NCI-H2227 treated with DMSO at 0.1 percent for 48 hours (cell line): ENCODE measurements around the gene XBP1.
"Not testable (repeated sequence)": the region's sequence is repeated elsewhere in the genome, so short reads cannot be mapped to it uniquely, and the experiment has no call there.

Experiments used
- DNase-seq: peaks from one replicate; lab custom pipeline; 2025; lab: John Stamatoyannopoulos, UW

Gene XBP1

DNA sequence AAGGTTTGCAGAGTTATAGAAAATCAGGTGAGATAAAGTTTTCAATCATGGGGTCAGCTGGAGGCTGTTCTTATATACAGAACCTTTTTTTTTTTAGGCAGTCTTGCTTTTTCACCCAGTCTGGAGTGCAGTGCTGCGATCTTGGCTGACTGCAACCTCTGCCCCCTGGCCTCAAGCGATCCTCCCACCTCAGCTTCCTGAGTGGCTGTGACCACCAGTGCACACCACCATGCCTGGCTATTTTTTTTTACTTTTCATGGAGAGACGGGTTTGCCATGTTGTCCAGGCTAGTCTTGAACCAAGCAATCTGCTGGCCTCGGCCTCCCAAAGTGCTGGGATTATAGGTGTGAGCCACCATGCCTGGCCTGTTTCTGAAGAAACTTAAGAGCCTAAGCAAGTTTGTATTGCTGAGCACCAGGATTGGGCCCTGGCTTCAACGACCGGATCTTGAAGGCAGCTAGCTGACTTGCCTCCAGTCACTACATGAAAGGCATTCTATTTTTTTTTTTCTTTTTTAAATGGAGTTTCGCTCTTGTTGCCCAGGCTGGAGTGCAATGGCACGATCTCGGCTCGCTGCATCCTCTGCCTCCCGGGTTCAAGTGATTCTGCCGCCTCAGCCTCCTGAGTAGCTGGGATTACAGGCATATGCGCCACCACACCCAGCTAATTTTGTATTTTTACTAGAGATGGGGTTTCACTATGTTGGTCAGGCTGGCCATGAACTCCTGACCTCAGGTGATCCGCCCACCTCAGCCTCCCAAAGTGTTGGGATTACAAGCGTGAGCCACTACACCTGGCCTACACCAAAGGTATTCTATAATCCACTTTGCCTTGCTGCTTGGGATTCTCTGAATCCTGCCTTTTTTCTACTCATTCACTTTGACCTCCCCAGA, 7.6 kb downstream of the XBP1 start:
- DNase-seq: no peak

DNA sequence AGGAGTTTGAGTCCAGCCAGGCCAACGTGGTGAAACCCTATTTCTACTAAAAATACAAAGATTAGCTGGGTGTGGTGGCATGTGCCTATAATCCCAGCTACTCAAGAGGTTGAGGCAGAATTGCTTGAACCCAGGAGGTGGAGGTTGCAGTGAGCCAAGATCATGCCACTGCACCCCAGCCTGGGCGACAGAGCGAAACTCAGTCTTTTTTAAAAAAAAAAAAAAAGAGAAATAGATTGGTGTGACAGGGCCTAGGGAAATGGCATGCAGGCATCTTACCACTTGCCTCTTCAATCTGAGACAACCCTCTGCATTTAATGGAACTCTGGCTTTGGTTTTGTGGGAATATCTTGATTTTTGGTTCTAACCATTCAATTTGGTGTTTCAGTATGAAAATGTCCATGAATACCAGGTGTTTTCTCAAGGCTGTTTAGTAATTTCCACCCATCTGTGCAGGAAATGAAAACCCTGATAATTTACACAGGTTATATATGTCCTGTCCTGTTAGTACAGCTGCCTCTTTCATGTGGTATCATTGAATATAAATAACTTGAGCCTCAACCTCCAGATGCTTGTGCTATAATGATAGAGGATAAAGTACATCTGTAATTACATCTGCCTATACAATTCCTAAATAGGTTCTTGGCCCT, 8.4 kb downstream of the XBP1 start:
- peak; percentile 28 for DNase-seq

DNA sequence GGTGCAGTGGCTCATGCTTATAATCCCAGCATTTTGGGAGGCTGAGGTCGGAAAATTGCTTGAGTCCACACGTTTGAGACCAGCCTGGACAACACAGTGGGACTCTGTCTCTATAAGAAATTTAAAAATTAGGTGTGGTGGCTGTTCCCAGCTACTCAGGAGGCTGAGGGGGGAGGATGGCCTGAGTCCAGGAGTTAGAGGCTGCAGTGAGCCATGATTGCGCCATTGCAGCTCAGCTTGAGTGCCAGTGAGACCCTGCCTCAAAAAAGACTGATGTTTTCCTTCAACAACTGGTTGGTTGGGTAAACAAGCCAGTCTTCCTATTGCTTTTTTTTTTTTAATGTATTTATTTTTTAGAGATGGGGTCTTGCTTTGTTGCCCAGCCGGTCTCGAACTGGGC, 9.2 kb downstream of the XBP1 start:
- DNase-seq: no peak

DNA sequence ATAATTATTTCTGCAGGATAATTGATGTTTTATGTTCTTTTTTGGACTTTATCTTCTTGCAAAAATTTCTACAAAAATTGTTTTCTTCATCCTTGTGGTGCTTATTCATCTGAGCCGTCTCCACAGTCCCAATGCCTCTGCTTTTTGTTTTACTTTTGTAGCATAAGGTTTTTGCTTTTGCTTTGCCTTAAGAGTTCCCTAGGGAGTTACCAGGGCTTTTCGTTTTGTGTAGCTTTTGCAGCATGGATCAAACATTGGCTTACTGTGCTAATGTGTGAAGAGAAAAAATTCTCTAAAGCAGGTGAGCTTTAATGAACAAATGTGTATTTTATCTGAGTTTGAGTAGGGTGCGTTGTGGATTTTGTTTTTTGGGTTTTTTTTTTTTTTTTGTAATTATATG, 11.8 kb downstream of the XBP1 start:
- DNase-seq: no peak

- DNase-seq: no peak
Measured at GRCh38 chr22:28783786-28784671, 16.3 kb downstream of the XBP1 start.

DNA sequence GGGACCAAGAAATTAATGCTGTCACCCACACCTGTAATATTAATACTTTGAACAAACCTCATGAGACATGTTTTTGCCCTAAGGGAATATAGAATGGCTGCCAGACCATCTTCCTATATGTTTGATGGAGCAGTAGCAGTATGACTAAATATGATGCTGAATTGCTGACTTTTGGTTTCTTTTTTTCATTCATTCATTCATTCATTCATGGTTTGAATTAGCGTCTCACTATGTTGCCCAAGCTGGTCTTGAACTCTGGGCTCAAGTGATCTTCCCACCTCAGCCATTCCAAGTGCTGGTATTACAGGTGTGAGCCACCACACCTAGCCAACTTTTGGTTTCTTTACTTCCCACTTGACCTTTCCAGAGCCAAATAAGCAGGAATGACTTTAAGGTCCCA, 20.1 kb downstream of the XBP1 start:
- DNase-seq: no peak

DNA sequence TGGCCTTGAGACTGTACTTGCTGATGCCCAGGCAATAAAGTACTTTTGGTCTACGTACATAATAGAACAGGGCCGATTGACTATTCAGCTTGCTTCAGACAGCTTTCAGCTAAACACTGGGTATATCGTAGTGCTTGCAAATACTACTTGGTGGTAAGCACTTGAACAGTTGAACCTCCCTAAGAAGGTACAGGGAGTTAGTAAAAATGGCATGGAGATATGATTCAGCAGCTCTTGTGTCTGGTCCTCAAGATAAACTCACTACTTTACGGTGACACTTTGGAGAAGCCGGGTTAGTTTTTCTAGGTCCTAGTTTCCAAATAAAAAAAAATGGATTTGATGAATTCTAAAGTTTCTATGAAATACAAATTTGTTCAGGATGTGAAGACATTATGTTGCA, 20.5 kb downstream of the XBP1 start:
- DNase-seq: no peak

DNA sequence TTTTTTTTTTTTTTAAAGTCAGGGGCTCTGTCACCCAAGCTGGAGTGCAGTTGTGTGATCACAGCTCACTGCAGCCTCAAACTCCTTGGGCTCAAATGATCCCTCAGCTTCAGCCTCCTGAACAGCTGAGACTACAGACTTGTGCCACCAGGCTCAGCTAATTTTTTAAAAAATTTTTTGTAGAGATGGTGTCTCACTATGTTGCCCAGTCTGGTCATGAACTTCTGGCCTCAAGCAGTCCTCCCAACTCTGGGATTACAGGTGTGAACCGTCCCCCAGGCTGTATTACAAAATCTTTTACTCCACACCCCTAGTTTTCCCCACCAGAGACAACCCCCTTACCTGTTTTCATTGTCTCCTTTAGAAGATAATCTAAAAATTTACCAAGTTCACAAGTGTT, 26.0 kb downstream of the XBP1 start:
- DNase-seq: no peak

GRCh38 chr22:28773461-28773867, 26.9 kb downstream of the XBP1 start:
- DNase-seq: no peak

- peak; percentile 84 for DNase-seq
Measured at GRCh38 chr22:28772633-28773460, 27.5 kb downstream of the XBP1 start, which contains the start of gene CCDC117. Gene CCDC117 (plus strand): TSS chr22:28772695. CDS start chr22:28772850, 155 bp downstream.

- DNase-seq: no peak
Measured at GRCh38 chr22:28771195-28771791, 29.1 kb downstream of the XBP1 start.

GRCh38 chr22:28769394-28770085, 30.8 kb downstream of the XBP1 start:
- DNase-seq: no peak

GRCh38 chr22:28768701-28769393, 31.5 kb downstream of the XBP1 start:
- DNase-seq: no peak

GRCh38 chr22:28766628-28767027, 33.7 kb downstream of the XBP1 start:
- DNase-seq: no peak

DNA sequence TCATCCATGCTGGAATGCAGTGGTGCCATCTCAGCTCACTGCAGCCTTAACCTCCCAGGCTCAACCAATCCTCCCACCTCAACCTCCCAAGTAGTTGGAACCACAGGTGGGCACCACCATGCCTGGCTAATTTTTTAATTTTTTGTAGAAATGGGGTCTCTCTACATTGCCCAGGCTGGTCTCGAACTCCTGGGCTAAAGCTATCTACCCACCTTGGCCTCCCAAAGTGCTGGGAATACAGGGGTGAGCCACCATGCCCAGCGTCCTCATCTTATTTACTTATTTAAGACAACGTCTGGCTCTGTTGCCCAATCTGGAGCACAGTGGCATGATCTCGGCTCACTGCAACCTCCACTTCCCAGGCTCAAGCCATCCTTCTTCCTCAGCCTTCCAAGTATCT, 38.4 kb downstream of the XBP1 start:
- DNase-seq: not testable (repeated sequence)

DNA sequence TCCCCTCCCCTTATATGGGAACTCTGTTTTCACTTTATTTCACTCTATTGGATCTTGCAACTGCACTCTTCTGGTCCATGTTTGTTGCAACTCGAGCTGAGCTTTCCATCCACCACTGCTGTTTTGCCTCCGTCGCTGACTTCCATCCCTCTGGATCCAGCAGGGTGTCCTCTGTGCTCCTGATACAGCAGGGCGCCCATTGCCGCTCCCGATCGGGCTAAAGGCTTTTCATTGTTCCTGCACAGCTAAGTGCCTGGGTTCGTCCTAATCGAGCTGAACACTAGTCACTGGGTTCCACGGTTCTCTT, 39.0 kb downstream of the XBP1 start:
- no peak for DNase-seq

DNA sequence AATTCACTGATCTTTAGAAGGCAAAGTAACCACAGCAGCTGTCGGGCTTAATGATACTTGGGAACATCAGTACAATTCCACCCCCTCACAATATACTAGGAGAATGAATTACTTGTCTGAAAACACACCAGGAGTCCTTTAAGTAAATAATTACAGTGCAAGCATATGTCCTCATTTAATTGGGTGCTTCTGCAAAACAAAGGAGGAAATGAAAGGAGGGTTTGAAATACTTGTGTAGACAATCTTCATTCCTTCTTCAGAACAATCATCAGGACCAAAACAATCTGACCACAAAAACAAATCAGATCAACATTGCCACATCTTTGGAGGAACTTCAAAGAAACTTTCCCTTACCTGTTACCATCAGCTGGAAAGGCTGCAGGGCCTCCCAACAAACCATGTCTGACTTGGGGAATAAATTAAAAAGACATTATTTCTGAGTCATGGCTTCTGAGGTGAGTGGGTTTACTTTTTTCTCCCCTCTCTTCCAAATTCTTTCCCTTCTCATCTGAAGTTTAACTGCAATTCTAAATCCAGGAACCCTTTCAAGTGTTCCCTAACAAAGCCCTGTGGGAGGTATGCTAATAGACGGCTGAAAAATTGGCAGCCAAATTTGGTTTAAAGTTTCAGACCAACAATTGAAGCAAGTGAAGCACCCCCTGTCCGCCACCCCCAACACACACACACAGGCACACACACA, 40.4 kb downstream of the XBP1 start:
- DNase-seq: no peak

DNA sequence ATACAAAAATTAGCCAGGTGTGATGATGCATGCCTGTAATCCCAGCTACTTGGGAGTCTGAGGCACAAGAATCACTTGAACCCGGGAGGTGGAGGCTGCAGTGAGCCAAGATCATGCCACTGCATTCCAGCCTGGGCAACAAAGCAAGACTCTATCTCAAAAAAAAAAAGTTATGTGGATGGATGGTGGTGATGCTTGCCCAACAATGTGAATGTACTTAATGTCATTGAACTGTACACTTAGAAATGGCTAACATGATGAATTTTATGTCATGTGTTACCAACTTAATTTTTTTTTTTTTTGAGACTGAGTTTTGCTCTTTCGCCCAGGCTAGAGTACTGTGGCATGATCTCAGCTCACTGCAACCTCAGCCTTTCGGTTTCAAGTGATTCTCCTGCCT, 45.9 kb downstream of the XBP1 start:
- not testable (repeated sequence) for DNase-seq

DNA sequence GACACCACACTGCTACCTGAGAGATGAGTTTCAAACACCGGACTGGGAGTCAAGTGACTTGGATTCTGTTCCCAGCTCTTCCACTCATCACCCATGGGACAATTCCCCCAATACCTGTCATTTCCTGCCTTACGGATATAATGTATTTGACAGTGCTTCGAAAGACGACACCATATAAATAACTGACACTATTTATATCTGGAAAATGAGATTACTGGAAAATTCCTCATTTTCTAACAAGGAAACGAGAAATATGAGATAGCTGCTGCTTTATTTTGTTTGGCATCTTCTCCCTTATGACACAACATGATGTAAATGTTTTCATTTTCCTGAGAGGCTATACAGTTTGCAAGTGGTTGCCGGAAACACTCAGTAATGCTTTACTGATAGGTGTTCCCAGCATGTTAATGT, 49.9 kb downstream of the XBP1 start:
- DNase-seq: no peak
